B cell (primary cell): Measurements from ENCODE around the gene CCDC28B.

Experiments
- EZH2 ChIP-seq: IDR thresholded peaks from 2 replicates; pipeline ENCODE4 v1.6.1; 2012; ENCODE audit warnings: borderline replicate concordance, low read depth, mild to moderate bottlenecking, moderate library complexity, low read length; ENCODE audit not compliant: insufficient read depth, poor library complexity, severe bottlenecking
- TF ChIP-seq, protein P1 (sequence below): fragments of 200-600 bp; IDR thresholded peaks from one replicate; pipeline ENCODE4 v1.8.0; 2022; ENCODE audit warnings: antibody characterized with exemption, mild to moderate bottlenecking

DNA sequence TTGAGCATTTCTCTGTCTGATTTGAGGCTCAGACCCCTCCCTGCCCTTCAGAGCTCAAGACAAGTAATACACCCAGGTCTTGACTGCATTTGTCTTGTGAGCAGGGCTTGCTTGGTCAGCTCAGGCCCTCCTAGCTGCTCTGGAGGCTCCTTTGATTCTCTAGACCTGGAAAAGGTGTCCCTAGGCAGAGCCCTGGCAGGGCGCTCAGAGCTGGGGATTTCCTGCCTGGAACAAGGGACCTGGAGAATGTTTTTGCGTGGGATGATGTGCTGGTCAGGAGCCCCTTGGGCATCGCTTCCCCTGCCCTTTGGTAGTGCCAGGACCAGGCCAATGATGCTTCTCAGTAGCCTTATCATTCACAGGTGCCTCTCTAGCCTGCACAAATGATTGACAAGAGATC, 4.9 kb upstream of the CCDC28B start:
- TF ChIP-seq, protein P1, sequence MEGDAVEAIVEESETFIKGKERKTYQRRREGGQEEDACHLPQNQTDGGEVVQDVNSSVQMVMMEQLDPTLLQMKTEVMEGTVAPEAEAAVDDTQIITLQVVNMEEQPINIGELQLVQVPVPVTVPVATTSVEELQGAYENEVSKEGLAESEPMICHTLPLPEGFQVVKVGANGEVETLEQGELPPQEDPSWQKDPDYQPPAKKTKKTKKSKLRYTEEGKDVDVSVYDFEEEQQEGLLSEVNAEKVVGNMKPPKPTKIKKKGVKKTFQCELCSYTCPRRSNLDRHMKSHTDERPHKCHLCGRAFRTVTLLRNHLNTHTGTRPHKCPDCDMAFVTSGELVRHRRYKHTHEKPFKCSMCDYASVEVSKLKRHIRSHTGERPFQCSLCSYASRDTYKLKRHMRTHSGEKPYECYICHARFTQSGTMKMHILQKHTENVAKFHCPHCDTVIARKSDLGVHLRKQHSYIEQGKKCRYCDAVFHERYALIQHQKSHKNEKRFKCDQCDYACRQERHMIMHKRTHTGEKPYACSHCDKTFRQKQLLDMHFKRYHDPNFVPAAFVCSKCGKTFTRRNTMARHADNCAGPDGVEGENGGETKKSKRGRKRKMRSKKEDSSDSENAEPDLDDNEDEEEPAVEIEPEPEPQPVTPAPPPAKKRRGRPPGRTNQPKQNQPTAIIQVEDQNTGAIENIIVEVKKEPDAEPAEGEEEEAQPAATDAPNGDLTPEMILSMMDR, result no peak
- TF ChIP-seq EZH2, result no peak
